LNCaP clone FGC (cell line): ENCODE results near the gene UBE2M.

Experiments
- DNase-seq: peaks from one replicate; pipeline ENCODE4 v3.0.0-alpha.2; 2011; ENCODE audit warnings: low read depth
- H3K4me3 ChIP-seq: 2 replicates; pipeline ENCODE4 v1.5.1; 2011; ENCODE audit warnings: mild to moderate bottlenecking, low read depth, low read length, control low read depth
- TF ChIP-seq, protein P1 (sequence below): IDR thresholded peaks from 2 replicates; pipeline ENCODE4 v1.5.1; 2012; ENCODE audit warnings: mild to moderate bottlenecking; ENCODE audit not compliant: control insufficient read depth, insufficient read depth; ENCODE audit errors: extremely low read depth

UBE2M gene

DNA sequence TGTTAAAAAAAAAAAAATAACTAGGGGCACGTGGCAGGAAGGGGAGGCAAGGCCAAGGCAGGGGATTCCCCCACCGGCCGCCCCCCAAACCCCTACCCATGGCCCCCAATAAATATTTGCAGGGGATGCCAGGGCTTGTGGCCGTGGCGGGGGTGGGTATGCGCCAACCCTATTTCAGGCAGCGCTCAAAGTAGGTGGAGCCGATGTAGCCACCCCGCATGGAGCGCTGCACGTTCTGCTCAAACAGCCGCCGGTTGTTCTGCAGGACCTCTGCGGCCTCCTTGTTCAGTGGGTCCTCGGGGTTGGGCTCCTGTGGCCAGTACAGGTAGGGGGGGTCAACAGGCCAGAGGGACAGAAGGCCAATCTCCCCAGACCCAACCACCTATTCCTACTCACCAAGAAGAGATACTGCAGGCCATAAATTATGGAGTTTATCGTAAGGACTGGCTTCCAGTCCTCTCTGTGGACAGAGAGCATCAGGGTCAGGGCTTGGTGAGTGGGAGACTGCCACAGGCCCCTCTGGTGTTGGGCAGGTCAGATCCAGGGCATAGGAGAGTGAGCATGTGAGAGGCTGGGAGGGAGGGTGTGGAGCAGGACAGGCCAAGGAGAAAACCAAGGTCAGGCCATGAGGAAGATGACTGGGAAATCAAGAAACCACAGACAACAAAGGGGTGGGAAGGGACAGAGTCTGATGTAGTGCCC lies 2.3 kb downstream of the UBE2M start:
- no peak overlapping the region; the same call in 1 of the 2 replicates for H3K4me3 ChIP-seq
- TF ChIP-seq, protein P1, sequence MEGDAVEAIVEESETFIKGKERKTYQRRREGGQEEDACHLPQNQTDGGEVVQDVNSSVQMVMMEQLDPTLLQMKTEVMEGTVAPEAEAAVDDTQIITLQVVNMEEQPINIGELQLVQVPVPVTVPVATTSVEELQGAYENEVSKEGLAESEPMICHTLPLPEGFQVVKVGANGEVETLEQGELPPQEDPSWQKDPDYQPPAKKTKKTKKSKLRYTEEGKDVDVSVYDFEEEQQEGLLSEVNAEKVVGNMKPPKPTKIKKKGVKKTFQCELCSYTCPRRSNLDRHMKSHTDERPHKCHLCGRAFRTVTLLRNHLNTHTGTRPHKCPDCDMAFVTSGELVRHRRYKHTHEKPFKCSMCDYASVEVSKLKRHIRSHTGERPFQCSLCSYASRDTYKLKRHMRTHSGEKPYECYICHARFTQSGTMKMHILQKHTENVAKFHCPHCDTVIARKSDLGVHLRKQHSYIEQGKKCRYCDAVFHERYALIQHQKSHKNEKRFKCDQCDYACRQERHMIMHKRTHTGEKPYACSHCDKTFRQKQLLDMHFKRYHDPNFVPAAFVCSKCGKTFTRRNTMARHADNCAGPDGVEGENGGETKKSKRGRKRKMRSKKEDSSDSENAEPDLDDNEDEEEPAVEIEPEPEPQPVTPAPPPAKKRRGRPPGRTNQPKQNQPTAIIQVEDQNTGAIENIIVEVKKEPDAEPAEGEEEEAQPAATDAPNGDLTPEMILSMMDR = no peak
- no peak for DNase-seq

DNA sequence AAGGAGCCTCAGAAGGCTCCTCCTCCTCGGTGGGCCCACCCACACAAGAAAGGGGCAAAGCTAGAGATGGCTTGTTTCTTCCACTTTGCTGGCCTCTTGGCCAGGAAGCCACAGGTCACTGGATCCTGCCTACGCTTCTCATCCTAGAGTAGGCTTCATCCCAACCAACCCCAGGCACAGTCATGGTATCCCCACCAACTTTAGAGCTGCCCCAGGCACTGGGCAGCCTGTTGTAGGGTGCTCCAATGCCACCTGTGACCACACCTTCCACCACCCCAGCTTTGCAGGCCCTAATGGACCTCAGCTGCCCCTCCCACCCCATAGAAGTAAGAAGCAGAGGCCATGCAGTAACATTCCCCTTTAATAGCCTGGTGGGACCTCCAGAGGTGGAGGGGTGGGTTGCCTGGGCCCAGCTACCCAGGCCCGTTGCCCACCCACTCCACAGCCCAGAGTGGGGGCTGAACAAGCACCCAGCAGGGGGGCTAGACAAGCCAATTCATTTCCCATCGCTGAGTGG lies 3.0 kb downstream of the UBE2M start:
- TF ChIP-seq, protein P1 = no peak
- H3K4me3 ChIP-seq = peak overlapping the region; percentile 83
- no peak for DNase-seq

DNA sequence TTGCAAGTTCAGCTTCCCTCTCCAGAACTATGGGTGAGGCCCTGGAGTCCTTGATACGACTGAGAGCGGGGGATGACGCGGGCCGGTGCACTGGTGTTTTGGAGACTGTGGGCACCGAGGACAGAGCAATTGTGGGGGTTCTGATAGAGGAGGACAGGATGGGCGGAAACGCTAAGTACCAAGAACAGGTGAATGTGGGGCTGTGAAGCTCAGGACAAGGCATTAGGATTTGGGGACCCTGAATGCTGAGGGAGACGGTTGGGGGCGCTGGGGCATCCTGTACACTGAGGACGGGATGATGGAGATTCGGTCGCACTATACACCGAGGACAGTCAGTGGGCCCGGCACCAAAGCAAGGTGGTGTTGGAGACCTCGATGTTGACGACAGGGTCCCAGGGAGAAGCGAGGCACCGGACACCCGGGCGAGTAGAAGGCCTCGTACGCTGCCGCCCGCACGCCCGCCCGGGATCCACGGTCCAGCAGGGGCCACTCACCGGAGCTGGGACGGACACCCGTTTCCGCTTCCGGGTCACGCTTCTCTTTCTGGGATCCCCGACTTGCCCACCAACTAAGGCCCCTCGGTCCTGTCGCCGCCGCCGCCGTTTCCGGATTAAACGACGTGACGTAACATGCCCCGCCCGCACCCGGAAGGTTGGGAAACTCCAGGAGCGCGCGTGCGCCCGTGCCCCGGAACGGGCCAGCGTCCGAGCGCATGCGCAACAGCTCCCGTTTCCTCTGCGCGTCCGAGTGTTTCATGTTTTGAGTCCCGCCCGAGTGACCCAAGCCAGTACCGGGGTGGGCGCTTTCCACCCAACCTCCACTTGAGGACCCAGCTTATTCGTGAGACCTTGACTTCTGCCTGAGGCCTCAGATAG lies 3.7 kb downstream of the UBE2M start, which contains the start of gene CHMP2A:
CHMP2A (minus strand) TSS at position 612 of the 875 bp plus-strand sequence. CDS start 893 bp downstream, outside the sequence.
- DNase-seq = peak; percentile 86
- H3K4me3 ChIP-seq = peak within 1 kb of the TSS; percentile 83
- TF ChIP-seq, protein P1 = no peak

DNA sequence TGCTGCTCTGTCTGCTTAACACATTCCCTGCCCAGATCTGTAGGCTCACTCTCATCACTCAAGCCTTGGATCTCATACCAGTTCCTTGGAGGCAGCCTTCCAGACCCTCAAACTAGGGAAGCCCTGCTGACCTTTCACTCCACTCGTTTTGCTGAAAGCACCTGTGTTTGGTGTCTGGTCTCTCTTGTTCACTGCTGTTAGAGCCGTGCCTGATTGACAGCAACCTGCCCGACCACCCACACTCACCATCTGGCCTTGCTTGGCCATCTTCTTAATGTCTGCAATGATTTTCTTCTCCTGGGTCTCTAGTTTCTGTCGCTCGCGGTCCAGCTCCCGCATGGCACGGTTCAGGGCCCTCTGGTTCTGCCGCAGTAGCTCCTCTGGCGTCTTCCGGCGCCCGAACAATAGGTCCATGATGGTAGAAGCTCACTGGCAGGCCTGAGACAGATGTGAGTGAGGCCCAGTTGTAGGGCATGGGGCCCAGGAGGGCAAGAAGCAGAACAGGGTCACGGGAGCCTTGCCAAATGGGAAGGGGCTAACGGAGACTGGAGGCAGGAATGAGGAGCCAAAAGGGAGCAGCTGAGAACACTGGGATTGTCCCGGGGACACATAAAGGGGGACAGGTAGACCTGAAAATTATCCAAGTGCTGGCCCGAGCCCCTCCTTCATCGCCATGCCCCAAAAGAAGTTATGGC lies 4.5 kb downstream of the UBE2M start:
- DNase-seq = no peak
- TF ChIP-seq, protein P1 = no peak
- peak overlapping the region; percentile 83 for H3K4me3 ChIP-seq

DNA sequence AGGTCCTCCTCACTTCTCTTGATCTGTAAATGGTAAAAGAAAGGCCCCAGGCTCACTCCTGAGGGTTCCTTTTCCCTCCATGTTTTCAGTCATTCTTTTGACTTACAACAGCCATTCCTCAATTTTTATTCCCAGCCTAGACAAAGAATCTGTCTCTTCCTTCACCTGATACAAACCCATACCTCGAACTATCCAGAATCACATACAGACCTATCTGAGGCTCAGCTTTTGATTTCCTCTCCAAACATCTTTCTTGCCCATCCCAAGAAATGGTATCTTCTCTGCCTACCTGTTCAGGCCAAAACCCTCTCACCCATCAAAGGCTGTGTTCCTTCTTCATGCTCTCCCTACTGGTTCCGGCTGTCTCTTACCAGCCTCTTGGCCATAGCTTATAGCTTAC lies 5.8 kb downstream of the UBE2M start:
- DNase-seq = no peak
- TF ChIP-seq, protein P1 = no peak
- no peak overlapping the region for H3K4me3 ChIP-seq

DNA sequence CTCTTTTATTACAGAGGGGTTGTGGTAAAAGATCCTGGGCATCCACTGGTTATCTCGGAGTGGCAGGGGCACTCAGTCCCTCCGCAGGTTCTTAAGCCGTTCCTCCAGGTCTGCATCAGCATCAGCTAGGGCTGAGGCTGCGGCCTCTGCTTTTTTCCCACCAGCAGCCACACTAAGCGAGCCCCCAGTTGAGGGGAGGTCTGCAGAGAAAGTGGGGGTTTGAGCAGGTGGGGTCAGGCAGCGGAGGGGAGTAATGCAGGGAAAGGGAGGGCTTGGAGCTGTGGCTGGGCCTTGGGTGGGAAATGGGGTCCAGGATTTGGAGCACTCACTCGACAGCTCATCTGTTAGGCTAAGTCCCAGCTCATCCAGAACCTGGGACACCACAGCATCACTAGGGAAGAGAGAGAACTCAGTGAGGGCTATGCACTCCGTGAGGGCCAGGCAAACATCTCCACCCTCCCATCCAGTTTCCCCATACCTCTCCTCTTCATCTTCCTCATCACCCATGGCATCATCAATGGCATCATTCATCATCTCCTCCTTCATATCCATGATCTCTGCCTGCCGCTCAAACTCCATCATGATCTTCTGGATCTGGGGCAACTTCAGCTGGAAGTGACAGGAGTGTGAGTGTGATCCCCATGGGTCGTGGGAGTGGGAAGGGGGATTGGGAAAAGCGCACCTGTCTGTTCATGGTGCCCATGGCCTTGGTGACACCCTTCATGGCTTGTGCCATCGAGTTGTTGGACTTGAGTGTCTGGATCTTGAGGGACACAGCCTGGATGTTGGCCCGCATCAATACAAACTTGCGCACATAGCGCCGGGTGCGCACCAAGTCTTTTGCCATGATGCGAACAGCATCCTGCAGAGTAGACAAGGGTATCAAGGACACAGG lies 6.6 kb downstream of the UBE2M start:
- no peak overlapping the region for H3K4me3 ChIP-seq
- TF ChIP-seq, protein P1 = no peak
- no peak for DNase-seq
